GM13976 (cell line): ENCODE results near the gene LRMDA.

Source experiments
- DNase-seq: peaks from one replicate; pipeline ENCODE4 v3.0.0; 2012; ENCODE audit warnings: low spot score
- in situ Hi-C: fragments of 300-500 bp; cut with MboI; formaldehyde crosslinking; loops from one replicate; pipeline ENCODE4 v1.12.0; 2022; ENCODE audit warnings: low sequenced_read_pairs, mixed read lengths, inconsistent platforms; ENCODE audit not compliant: unreplicated experiment
- TF ChIP-seq, protein P1 (sequence below): IDR thresholded peaks from 2 replicates; pipeline ENCODE4 v1.5.1; 2012; ENCODE audit warnings: borderline replicate concordance, mild to moderate bottlenecking; ENCODE audit not compliant: insufficient read depth; ENCODE audit errors: extremely low read depth, missing control alignments, control extremely low read depth

The LRMDA gene

DNA sequence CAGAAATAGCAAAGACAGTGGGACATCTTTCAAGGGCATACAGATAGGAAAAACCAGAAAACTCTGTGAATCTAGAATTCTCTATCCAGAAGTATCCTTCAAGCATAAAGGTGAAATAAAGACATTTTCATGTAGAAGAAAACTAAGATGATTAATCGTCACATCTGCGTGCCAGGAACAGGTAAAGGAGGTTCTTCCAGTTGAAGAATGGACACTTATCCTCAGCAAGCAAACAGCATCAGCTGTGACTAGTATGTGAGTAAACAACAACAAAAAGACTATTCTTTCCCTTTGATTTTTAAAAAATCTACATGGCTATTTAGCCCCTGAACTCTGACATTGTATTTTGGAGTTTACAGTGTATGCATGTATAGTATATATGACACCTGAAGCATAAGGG lies 124.9 kb downstream of the LRMDA start:
- in situ Hi-C loops: no loop called here
- TF ChIP-seq, protein P1, sequence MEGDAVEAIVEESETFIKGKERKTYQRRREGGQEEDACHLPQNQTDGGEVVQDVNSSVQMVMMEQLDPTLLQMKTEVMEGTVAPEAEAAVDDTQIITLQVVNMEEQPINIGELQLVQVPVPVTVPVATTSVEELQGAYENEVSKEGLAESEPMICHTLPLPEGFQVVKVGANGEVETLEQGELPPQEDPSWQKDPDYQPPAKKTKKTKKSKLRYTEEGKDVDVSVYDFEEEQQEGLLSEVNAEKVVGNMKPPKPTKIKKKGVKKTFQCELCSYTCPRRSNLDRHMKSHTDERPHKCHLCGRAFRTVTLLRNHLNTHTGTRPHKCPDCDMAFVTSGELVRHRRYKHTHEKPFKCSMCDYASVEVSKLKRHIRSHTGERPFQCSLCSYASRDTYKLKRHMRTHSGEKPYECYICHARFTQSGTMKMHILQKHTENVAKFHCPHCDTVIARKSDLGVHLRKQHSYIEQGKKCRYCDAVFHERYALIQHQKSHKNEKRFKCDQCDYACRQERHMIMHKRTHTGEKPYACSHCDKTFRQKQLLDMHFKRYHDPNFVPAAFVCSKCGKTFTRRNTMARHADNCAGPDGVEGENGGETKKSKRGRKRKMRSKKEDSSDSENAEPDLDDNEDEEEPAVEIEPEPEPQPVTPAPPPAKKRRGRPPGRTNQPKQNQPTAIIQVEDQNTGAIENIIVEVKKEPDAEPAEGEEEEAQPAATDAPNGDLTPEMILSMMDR: no peak
- no peak for DNase-seq

DNA sequence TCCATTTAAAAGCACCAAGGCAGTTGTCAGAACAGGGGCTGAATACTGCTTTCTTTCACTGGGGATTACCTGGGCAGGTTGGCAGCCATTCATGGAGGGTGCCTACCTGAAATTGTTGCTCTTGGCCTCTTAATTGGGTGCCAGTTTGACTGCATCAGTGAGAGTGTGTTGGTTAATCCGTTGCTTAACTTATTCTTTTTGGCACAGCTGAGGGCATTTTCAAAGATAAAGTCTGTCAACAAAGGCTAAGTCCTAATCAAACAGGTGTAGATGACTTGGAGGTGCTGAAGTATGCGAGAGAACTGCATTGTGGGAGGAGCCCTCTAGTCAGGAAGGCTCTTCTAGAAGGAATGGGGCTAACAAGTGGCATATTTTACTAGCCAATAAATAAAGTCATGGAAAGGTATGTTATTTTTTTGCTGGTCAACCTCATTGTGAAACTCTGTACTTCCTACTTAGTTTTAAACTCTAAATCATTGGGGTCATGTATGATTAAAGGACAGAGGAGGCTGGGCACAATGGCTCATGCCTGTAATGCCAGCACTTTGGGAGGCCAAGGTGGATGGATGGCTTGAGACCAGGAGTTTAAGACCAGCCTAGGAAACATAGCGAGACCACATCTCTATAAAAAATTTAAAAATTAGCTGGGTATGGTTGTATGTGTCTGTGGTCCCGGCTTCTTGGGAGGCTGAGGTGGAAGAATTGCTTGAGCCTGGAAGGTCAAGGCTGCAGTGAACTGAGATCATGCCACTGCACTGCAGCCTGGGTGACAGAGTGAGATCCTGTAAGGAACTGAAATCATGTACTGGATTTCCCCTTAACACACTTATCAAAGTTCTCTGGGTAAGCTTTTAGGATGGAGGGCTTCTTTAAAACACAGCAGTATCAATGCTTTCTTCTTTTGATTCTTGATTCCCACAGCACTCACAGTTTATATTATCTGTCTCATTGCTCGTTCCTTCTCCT lies 134.1 kb downstream of the LRMDA start:
- TF ChIP-seq, protein P1: no peak
- DNase-seq: no peak
- in situ Hi-C loops: no loop called here

DNA sequence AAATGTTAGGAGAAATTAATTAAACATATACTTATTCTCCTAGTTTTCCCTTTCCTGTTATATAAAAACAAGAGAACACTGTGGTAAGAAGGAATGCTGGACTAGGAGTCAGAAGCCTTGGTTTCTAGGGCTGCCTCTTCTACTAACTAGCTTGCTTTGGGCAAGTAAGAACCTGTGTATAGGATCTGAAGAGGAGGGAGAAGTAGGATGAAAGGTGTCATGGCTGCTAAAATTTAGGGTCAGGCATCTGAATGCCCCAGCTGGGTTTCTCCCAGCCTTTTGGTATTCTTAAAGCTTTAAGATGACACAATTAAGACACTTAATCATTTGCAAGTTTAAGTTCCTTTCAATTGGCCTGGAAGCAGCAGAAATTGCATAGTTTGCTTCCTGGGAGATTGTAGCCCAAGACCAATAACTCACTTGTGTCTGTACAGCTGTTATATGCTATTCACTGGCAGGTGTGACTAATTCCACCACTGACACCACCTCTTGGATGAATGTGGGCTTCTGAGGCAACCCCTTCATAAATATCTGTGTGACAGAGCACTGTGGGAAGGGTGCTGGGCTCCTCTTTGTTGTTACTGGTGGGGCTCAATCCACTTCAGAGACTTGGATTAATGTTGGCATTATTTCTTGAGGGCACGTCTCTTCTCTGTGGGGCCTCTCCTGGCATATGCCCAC lies 137.2 kb downstream of the LRMDA start:
- no peak for DNase-seq
- in situ Hi-C loops: no loop called here
- TF ChIP-seq, protein P1: no peak

DNA sequence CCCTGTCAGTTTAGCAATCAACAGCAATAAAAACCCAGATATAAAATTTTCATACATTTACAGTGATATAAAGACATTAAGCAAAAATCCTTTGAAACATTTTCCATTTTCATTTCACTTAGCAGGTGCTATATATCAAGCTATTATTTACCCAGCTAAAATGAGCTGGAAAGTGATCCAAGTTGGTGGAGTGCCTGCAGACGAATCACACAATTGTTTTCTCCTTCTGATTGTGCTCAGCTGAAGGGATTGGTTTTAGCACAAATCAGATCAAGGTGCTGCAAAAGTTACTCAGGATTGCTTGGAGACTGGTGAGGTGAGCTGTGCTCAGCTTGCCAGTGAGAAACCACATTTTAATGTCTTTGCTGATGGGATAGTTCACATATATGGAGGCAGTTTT lies 138.1 kb downstream of the LRMDA start:
- DNase-seq: no peak
- TF ChIP-seq, protein P1: no peak
- in situ Hi-C loops: no loop called here

DNA sequence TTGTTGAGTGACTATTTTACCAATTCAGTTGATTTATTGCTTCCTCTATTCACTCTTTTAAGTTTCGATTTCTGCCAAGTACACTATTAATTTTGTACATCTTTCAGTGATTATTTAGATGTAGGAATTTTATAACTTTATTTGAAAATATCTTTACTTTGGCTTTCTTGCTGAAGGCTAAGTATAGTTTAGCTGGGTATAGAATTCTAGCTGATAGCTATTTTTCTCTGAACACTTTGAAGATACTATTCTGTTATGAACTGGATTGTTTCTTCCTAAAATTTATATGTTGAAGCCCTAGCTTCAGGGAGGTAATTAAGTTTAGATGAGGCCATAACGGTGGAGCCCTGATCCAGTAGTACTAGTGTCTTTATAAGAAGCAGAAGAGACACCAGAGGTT lies 141.1 kb downstream of the LRMDA start:
- no peak for DNase-seq
- TF ChIP-seq, protein P1: no peak
- in situ Hi-C loops: no loop called here

DNA sequence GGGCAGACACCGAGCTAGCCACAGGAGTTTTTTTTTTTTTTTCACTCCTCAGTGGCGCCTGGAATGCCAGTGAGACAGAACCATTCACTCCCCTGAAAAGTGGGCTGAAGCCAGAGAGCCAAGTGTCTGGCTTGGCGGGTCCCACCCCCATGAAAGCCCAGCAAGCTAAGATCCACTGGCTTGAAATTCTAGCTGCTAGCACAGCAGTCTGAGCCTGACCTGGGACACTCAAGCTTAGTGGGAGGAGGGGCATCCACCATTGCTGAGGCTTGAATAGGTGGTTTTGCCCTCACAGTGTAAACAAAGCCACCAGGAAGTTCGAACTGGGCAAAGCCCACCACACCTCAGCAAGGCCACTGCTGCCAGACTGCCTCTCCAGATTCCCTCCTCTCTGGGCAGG lies 144.5 kb downstream of the LRMDA start:
- TF ChIP-seq, protein P1: no peak
- no peak for DNase-seq
- in situ Hi-C loops: no loop called here
